ENCODE results near the gene AK9.
"Not testable (repeated sequence)": the region's sequence is repeated elsewhere in the genome, so short reads cannot be mapped to it uniquely, and the experiment has no call there.

Gene AK9

DNA sequence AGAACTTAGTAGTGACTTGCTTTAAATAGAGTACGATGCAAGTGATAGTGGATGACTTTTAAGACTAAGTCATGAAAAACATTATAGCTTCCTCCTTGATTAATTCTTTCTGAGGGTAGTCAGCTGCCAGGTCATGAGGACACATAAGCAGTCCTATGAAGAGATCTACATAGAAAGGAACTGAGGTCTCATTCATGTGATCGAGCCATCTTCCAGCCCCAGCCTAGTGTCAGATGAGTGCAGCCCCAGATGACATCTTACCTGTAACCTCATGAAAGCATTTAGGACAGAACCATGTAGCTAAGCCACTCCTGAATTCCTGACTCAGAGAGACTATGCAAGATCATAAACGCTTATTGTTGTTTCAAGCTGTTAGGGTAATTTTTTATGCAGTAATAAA lies 67.7 kb downstream of the AK9 start:
- no peak for DNase-seq (ENCODE audit: low read depth)

DNA sequence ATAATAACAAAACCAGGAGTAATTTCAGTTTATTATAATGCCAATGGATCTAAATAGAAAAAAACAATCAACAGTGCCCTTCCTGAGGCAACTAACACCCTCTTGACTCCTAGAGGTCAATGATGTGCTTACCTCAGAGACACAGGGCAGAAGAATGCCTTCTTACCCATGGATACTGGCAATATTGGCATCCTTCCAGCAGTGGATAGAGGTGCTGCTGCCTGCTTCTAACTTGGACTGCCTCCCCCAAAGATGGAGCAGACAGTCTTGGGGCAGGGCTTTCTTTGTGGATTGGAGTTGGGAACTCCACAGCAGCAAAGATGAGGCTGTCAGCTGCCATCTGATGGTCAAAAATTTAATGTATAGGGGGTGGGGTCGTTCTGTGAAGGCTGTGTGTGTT lies 78.7 kb downstream of the AK9 start:
- DNase-seq (ENCODE audit: low read depth), result no peak

DNA sequence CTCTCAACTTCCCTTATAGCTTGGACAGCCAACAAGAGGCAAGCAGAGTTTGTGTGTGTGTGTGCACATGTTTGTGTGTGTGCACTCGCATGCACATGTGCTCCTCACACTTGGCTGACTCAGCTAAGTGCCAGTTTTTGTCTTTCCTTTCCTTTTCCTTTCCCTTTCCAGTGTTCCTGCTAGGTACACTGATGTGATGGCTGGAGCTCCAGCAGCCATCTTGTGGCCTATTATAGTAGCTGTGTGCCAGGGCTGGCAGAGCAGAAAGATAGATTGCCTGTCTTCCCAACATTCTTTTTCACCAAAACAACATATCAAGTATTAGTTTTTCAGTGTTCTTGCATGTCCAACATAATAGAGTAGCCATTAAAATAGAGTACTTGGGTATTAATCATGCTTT lies 79.5 kb downstream of the AK9 start:
- DNase-seq (ENCODE audit: low read depth), result no peak

DNA sequence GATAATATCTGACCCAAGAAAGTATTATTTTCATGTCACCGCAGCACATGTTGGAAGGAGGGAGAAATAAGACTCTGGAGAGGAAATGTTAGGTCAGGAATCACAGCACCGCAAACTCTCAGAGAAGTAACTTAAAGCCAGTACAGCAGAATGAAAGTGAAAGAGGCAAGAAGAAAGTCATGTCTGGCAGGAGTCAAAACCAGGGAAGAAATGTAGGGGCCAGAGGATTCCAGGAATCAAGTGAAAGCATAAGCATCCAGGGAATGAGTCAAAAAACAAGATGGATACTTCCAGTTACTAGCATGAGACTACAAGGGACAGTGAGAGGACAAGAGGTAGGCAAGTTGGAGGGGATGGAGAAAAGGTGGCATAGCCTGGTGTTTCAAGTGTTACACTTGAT lies 80.4 kb downstream of the AK9 start:
- DNase-seq (ENCODE audit: low read depth), result no peak

DNA sequence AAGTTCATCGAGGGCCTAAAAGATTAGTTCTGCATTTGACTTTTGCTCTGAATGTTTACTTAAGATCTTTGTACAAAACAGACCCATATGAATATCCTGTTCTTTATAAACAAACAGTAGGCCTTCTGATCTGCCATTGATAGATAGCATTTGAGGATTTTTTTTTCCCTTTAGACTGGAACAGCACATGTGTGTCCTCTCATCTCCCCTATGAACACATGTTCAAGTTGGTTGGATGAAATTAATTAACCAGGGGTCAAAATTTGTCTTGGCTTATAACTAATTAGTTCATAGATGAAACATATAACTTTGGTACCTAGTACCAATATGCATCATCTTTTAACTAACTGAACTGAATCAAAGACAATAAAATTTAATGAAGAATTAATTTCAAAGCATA lies 81.3 kb downstream of the AK9 start:
- no peak for DNase-seq (ENCODE audit: low read depth)

DNA sequence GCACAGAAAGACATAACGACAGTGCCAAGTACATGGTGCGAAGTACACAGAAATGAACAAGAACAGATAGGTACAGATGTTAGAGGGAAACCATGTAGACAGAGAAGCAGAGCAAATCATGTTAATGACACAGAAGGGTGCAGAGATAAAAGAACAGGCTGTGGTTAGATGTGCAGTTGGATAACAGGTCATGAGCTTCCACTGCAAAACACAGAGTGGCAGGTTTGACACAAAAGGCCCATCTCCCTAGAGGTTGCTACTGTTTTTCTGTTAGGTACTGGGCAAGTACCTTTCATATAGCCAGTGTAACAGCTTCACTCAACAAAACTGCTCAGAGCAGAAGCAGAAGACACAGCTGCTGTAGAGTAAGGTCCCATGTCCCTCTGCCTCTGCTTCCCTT lies 84.6 kb downstream of the AK9 start:
- DNase-seq (ENCODE audit: low read depth), result no peak

DNA sequence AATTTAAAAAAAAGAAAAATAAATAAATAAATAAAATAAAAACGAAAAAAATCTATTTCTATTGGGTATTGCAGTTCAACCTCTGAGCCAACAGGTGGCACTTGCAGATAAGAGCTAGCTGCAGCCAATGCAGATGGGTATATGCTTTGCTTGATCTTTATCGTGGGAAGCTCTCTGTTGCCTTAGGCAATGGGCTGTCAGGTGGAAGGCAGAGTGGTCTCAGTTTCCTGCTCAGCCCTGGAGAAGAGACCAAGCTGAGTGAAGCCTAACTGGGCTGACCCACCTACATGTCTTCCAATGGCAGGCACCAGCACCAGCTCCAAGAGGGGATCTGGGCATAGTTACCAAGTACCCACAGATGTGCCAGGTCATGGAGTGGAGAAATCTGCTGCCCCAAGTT lies 95.0 kb downstream of the AK9 start:
- no peak for DNase-seq (ENCODE audit: low read depth)

DNA sequence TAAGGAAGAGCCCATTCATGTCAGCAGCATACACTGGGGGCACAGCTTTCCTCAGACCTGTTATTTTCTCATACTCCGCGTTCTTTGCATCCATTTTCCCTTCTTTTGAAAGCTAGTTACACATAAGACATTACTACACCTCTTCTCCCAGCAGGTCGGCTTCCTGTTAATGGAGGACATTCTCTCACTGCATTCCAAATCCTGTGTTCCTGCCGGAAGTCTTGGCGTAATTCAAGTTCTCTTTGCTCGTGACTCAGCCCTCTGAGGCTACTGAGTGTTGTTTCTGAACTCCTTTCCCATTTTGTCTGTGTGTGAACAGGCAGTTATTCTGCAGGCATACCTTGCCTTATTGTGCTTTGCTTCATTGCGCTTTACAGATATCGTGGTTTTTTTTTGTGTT lies 110.5 kb downstream of the AK9 start:
- DNase-seq (ENCODE audit: low read depth), result no peak

DNA sequence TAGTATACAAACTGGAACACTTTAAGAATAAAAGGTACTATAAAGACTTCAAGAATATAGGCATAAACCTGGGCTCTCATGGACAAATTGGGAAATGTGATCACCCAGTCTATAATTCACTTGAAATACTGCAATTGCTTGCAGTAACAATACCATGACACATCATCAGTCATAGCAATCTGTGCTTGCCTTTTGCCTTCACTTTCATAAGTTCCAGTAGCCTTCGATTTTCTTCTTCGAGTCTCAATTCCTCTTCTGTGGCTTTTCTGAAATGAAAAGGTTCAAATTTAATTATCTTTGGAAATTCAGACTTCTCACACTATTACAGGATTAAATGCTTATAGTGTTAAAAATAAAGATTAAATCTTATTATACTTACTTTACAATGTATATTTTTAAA lies 111.6 kb downstream of the AK9 start:
- no peak for DNase-seq (ENCODE audit: low read depth)

DNA sequence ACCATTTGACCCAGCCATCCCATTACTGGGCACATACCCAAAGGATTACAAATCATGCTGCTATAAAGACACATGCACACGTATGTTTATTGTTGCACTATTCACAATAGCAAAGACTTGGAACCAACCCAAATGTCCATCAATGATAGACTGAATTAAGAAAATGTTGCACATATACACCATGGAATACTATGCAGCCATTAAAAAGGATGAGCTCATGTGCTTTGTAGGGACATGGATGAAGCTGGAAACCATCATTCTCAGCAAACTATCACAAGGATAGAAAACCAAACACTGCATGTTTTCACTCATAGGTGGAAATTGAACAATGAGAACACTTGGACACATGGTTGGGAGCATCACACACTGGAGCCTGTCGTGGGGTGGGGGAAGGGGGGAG lies 121.1 kb downstream of the AK9 start:
- DNase-seq (ENCODE audit: low read depth), result not testable (repeated sequence)

DNA sequence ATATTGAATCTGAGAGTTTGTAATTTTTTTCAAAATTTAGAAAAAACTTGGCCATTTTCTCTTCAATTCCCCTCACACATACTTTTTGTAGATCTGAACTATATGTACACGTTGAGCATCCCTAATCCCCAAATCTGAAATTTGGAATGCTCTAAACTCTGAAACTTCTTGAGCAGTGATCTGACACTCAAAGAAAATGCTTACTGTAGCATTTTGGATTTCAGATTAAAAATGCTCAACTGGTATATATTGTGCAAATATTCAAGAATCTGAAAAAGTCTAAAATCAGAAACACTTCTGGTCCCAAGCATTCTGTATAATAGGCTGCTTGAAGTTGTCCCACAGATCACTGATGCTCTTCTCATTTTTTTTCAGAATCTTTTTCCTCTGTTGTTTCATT lies 129.2 kb downstream of the AK9 start:
- no peak for DNase-seq (ENCODE audit: low read depth)

DNA sequence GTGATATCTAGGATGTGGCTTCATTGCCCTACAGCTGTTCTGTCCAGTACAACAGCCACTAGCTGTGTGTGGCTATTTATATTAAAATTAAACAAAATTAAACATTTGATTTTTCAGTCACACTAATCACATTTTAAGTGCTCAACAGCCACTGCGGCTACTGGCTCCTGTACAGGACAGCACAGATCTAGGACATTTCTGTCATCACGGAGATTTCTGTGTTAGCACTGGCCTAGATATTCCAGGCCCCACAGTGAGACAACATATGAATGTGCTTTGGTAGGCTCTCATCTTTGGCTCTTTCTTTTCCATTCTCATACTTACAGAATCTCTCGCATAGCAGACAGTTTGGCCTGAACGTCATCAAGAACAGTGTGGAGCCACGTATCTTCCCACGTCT lies 159.6 kb downstream of the AK9 start:
- no peak for DNase-seq (ENCODE audit: low read depth)

DNA sequence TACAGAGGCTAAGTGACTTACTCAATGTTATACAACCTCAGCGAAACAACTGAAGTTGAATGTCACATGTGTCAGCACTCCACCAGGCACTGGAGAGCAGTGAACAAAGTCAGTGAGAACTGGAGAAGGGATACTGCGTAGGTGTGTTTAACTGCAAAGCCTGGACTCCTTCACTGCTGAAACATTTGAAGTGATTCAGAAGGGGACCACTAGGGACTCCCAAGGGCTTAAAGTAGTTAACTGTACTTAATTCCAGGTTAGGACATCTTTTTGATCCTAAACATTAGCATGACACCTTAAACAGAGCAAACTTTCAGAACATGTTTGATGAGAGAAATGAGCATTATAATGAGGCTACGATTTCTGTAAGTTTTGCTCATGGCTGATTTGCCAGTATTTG lies 163.0 kb downstream of the AK9 start:
- DNase-seq (ENCODE audit: low read depth), result no peak

DNA sequence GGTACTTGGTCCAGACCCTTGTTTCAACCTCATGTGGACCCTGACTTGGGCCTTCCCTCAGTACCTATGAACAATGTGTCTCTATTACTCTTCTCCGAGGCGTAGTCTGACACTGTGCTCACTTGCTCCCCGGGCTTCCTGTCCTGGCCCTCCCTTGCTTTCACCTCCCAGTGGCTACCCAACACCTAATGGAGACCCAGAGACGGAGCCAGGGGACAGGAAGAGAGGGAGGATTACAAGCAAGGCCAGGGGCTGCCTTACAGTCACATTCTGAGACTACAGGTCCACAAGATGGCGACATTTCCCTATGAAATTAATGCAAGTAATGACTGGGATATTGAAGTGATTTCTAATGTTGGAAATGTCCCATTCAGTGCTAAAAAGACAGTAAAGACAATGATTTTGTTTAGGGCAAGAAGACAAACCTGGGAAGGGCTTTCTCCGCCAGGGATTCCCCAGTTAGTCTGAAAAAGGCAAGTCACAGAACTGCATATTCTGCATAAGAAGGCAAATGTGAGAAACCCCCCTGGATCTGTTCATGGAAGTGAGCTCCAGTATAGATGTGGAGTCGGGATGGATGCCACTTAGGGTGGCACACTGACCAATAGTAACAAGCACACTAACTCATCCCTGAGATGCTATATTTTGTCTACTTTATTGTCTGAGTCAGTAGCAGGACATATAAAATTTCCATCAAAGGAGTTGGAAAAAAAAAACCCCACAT lies 163.9 kb downstream of the AK9 start:
- no peak for DNase-seq (ENCODE audit: low read depth)

DNA sequence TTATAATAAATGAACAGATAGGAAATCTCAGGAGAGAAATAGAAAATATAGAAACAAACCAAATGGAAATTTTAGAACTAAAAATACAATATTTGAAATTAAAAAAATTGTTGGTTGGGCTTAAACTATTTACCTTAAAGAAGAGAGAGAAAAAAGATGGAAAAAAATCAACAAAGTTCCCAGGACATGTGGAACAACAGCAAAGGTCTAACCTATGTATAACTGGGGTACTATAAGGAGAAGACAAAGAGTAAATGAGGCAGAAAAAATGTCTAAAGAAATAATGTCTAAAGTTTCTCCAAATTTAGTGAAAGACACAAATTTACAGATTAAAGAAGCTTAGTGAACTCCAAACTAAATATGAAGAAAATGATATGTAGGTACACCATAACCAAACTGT lies 166.9 kb downstream of the AK9 start:
- no peak for DNase-seq (ENCODE audit: low read depth)

DNA sequence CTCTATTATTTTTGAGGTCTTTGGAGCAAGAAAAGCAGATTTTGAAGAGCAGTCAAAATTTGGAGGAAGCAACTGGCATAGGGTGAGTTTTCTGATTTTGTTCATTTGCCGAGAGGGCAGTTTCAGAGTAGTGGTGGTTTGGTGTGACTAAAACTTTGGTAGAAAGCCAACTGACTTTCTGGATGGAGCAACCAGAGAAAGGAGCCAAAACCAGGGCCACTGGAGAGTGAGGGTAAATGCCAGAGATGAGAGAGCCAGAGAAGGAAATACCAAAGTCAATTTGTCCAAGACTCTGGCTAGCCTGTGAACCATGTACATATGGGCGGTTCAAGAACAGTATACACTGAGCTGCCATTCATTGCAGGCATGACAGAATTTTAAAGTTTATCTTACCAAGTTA lies 167.5 kb downstream of the AK9 start:
- no peak for DNase-seq (ENCODE audit: low read depth)

DNA sequence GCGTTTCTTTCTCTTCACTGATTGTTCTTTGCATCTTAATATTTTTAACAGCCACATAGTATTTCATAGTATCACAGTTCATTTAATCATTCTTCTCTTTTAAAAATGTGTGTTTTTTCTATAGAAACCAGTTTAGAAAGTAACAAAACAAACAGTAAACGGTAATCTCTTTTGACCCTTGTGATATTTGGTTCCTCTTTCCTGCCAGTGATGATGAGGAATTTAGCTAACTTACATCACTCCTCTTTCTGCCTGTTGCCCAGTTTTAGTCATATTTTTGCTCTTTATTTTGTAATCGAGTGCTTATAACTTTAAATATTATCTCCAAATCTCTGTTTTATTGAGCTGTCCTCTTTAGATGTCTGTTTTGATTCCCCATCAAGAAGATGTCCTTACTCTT lies 169.9 kb downstream of the AK9 start:
- DNase-seq (ENCODE audit: low read depth), result no peak

DNA sequence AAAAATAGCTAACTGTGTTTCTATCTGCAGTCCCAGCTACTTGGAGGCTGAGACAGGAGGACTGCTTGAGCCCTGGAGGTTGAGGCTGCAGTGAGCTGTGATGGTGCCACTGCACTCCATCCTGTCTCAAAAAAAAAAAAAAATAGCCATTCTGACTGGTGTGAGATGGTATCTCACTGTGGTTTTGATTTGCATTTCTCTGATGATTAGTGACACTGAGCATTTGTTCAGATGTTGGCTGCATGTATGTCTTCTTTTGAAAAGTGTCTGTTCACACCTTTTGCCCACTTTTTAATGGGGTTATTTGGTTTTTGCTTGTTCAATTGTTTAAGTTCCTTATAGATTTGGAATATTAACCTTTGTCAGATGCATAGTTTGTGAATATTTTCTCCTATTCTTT lies 171.4 kb downstream of the AK9 start:
- not testable (repeated sequence) for DNase-seq (ENCODE audit: low read depth)

DNA sequence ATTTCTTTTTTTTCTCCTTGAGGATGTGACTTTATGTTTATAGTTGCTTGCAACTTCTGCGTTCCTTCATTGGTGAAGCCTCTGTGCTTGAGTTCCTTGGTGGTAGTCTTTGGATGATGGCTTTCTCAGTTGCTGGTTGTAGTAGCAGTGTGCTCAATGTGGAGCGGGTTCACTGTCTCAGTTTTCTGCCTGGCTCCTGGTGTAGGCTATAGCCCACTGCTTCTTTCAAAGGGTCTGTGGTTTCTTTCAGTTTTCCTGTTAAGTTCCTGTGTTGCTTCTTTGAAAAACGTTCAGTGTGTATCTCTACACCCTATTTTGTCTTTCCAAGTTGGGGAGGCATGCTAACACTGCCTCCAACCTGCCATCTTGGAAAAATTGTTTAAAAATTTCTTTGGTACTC lies 174.1 kb downstream of the AK9 start:
- DNase-seq (ENCODE audit: low read depth), result no peak

DNA sequence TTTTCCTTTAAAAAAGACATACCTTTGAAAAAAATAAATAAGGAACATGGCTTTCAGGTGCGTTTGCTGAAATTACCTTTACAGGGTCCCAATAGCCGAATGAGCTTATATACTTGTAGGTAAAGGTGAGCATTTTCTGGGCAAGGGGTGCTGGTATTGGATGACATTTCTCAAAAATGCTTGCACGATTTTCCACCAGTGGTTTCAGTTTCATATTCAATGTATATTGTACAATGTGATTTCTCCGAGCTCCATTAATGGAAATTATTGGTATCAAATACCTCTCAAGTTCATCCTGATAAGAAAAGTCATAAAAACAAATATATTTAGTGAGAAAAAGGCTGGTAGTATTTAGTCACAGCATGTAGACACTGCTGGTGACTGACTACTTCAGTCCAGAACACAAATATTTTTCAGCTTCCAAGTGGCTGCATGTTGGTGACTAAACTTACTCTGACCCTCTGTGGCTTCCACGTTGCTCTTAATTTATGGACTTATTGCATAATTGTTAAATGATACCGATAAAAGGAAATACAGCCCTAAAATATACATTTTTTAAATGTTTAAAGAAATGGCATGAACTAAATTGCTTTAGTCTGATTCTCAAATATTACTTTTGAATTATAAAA lies 175.1 kb downstream of the AK9 start:
- DNase-seq (ENCODE audit: low read depth), result no peak

DNA sequence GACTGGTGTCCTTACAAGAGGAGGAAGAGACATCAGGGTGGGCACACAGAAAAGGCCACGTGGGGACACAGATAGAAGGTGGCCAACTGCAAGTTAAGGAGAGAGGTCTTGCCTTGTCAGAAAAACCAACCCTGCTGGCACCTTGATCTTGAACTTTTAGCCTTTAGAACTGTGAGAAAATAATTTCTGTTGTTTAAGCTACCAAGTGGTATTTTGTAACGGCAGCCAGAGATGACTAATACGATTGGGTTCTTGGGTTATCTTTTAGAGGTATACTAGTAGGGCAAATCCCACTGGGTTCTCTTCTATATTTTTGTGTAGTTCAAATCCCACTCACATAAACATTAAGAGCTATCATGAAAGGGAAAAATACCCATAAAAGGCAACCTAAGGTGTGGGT lies 176.1 kb downstream of the AK9 start:
- no peak for DNase-seq (ENCODE audit: low read depth)

DNA sequence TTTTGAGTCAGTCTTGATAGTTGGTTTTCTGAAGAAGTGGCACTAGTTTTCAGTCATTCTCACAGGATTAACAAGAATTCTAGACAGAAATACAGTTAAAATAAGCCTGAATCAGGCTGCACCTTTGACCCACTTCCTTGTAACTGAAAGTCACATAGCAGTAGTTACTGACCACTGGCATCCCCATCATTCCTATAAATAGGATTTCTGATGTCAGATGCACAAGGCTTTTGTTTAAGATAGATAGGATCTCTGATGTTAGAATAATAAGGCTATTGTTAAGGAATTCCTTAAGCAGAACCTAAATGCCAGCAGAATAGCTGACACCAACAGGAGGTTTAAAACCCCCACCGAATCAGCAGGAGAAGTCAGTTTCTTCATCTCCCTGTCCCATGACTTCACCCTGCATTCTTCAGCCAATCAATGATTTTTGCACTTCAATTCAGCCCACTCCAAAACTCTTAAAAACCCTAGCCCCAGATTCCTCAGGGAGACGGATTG lies 177.4 kb downstream of the AK9 start:
- DNase-seq (ENCODE audit: low read depth), result no peak

DNA sequence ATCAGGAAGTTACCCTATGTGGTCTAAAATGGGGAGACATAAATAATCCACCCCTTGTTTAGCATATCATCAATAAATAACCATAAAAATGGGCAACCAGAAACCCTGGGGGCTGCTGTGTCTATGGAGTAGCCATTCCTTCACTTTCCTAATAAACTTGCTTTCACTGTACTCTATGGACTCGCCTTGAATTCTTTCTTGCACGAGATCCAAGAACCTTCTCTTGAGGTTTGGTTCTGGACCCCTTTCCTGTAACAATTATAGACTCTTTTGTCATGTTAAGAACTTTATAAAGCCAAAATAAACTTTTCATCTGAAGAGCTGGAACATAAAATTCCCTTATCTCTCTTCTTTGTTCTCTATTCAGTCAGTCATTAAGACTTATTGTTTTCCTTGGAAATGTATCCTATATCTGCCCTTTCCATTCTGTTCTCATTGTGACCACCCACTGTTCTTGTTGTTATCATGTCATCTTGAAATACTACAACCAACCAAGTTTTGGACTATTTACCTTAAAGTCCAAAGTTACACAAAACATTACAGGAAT lies 178.7 kb downstream of the AK9 start:
- no peak for DNase-seq (ENCODE audit: low read depth)

DNA sequence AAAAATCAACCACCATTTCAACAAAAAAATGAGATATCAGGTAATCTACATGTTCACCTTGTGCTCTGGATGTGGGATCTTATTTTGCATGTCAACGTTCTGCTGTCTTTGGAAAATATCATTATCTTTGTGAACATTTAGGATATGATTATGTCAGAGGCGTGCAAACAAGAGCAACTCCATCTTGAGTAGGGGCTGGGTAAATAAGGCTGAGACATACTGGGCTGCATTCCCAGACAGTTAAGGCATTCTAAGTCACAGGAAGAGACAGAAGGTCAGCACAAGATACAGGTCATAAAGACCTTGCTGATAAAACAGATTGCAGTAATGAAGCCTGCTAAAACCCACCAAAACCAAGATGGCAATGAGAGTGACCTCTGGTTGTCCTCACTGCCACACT lies 179.2 kb downstream of the AK9 start:
- DNase-seq (ENCODE audit: low read depth), result no peak

All from stimulated activated CD8-positive, alpha-beta memory T cell treated with anti-CD3 and anti-CD28 coated beads, Interleukin-15, amount 100 ng/mL, for 24 hours (primary cell).